ENCODE data around the gene DYRK4.
A peak's percentile ranks its signal among the peaks of the same experiment; 100 is the strongest.
"Not testable (repeated sequence)": the region's sequence is repeated elsewhere in the genome, so short reads cannot be mapped to it uniquely, and the experiment has no call there.

Gene DYRK4, protein sequence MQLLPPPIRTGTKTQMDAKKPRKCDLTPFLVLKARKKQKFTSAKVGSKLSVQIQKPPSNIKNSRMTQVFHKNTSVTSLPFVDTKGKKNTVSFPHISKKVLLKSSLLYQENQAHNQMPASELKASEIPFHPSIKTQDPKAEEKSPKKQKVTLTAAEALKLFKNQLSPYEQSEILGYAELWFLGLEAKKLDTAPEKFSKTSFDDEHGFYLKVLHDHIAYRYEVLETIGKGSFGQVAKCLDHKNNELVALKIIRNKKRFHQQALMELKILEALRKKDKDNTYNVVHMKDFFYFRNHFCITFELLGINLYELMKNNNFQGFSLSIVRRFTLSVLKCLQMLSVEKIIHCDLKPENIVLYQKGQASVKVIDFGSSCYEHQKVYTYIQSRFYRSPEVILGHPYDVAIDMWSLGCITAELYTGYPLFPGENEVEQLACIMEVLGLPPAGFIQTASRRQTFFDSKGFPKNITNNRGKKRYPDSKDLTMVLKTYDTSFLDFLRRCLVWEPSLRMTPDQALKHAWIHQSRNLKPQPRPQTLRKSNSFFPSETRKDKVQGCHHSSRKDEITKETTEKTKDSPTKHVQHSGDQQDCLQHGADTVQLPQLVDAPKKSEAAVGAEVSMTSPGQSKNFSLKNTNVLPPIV

DNA sequence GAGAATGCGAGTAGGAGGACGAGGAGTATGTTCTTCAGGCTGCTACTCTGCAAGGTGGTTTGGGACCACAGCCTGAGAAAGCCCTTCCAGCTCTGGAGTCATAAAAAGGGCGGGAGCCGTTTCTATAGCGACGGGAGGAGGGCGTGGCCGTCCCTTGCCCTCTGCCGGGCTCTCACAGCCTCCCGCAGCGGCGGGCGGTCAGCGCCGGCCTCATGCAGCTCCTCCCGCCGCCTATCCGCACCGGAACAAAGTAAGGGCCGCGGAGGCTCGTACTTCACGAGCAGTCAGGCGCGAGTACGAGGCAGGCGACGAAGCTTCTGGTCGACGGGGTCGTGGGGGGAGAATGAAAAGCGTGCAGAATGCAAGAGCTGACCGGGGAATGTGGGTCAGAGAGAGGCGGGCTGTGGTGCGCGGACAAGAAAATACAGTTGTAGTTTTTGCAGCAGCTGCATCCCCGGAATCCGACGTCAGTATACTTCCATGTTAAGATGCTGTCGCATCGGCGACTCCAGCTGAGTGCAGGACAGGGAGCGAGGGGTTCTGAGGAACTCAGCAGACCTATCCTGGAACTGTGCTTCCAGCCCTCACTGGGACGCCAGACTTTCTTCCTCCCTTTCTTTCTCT is at the start of gene DYRK4:
Gene DYRK4 (plus strand): TSS at position 175 of the 624 bp plus-strand sequence. CDS start 38 bp downstream, at position 213.
- peak; percentile 61 for DNase-seq (ENCODE audit: low read depth)

DNA sequence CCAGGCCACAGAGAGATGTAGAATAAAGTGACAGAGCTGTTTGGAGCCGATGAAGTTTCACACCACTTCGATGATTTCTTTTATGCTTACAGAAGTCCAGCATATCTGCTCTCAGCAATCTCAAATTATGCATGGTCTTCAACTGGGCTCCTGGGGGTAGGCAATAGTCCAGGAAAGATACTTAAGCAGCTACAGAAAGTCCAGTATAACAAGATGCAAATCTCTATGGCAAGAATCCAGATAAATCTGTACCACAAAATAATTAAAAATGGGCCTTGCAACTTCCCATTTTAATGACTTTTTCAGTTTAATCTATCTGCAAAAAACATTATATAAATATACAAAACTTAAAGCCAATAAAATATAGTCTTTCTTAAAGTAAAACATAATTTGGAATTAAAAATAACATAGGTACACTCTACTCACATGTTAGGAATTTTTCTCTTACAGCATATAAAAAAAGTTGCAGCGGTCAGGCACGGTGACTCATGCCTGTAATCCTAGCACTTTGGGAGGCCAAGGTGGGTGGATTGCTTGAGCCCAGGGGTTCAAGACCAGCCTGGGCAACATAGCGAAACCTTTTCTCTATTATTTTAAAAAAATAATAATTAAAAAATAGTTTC is 43.8 kb upstream of the DYRK4 start:
- DNase-seq (ENCODE audit: low read depth) = peak; percentile 43

DNA sequence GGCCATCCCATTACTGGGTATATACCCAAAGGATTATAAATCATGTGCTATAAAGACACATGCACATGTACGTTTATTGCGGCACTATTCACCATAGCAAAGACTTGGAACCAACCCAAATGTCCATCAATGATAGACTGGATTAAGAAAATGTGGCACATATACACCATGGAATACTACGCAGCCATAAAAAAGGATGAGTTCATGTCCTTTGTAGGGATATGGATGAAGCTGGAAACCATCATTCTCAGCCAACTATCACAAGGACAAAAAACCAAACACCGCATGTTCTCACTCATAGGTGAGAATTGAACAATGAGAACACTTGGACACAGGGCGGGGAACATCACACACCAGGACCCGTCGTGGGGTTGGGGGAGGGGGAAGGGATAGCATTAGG is 38.6 kb upstream of the DYRK4 start:
- DNase-seq (ENCODE audit: low read depth) = not testable (repeated sequence)

DNA sequence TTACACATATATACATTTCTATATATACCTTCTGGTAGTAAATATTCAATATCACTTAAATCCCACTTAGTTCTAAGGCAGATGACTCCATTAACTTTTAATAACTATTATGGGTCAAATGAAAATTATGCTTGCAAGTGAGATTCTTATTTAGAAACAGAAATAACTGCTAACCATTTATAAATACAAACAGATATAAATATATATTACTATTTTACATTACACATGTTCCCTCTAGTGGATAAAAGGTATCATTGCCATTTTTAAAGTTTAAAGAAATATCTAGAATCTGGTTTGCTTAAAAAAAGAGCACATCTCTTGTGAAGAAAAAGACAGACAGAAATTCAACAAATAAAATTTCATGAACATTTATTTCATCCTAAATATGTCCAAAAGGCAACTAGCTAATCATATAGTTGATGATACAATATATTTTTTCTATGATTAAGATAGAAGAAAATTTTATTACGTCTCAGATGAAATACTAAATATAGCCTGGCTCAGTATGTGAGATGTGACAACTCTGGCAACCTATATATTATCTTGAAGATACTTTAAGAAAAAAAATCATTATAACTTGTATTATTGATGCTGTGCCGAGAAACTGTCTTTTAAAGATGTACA is 35.0 kb upstream of the DYRK4 start:
- no peak for DNase-seq (ENCODE audit: low read depth)

DNA sequence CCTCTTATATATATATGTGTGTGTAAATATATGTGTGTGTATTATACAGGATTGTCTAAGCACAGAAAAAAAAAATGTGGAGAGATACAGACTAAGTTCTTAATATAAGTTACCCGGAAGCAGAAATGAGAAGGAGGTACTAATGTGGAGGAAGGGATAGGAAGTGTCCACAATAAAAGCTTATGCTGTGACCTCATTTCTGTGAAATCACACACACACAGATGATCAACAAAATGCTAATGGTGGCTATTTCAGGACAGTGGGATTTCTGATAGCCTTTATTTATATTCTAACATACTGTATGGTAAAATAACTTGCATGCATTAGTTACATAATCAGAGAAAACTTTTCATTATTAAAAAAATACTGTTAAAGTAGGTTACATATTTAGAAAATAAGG is 31.8 kb upstream of the DYRK4 start:
- no peak for DNase-seq (ENCODE audit: low read depth)

DNA sequence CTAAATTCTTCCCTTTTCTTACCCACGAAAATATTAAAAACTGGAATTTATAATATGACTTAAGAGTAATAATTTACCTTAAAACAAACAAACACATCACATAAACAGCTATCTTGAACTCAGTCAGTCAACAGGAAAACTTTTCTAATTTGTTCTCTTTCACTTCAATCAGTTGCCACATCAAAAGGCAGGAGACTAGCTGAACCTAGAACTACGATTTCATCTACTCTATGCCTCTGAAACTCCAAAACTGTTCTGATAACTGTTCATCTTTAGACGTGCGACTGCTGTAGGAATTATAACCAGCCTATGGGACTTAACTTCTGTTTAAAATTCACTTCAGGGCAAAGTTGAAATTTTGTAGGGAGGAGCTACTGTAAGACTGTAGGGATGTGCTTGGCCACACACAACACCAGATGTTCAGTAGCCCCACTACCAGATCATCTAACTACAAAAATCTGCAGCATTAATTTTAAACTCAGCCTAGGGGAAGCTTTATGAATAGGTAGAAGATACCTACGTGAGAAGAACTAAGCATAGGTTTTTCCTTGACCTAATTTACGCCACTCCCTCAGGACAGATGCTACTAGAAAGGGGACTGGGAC is 30.9 kb upstream of the DYRK4 start:
- DNase-seq (ENCODE audit: low read depth) = no peak

DNA sequence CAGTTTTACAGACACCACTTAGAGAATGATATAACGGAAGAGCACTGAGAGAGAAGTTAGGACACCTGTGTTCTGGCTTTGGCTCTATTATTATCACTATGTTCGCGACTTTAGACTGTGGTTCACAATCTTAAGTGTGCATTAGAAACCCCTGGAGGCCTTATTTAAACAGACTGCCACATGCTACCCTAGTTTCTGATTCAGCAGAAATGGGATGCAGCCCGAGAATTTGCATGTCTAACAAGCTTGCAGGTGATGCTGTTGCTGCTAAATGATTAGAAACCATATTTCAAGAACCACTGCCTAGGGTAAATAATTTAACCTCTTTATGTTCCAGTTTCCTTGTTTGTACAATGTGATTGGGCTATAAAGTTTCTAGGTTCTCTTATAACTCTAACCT is 26.9 kb upstream of the DYRK4 start:
- no peak for DNase-seq (ENCODE audit: low read depth)

DNA sequence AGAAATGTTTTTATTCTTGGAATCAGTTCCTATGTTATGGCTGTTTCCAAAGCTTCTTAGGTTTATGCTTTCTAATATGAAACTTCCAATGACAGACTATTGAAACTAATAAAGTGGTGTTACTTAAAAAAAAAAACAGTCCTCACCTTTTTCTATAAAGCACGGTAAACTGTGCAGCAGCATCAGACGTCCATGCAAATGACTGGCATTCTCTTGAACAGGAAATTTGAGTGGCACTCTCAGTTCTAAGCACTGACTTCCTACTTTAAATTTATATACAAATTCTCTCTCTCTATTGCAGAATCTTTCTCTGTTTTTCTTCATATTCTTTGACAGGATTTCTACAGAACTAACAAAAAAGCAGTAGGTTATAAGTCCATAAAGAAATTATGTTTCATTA is 26.1 kb upstream of the DYRK4 start:
- DNase-seq (ENCODE audit: low read depth) = no peak

DNA sequence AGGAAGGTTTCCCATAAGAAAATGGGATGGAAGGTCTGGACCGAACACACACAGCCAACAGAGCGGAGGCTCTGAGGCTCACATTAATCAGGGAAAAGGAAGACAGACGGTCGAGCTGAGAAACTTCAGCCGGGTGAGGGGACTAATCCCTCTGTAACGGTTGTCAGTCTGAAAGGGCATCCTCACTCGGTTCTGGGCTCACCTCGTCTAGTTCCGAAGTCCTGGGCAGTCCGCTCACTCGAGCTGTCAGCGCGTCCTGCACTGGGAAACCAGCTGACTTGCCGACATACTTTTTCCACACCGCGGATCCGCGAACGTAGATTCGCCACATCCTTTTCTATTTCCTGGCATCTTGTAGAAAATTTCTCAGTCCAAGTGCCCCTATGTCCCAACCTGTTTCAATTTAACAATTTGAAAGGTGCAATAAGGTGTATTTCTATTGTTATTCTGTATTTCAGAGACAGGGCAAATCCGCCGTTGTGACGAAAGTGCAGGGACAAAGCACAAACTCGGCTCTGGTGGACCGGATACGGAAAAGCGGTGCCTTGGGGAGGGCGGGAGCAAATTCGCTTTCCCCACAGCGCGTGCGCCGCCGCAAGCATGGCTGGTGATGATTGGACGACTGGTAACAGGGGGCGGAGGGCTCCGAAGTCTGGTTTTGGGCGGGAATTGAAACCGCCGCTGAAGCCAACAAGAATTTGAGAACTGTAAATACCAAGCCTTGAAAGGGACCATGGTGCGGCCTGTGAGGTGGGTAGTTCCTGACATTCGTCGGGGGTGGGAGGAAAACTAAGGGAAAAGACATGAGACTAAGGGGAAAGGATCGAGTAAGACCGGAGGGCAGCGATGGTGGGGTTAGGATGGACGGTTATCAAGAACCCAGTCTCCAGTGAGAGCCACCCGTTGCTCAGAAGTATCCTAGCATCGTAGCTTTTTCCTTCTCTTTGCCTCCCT is 23.5 kb upstream of the DYRK4 start, which contains the start of gene RAD51AP1:
Gene RAD51AP1 (plus strand): TSS at position 684 of the 954 bp plus-strand sequence. CDS start 50 bp downstream, at position 734.
- DNase-seq (ENCODE audit: low read depth) = peak; percentile 93

DNA sequence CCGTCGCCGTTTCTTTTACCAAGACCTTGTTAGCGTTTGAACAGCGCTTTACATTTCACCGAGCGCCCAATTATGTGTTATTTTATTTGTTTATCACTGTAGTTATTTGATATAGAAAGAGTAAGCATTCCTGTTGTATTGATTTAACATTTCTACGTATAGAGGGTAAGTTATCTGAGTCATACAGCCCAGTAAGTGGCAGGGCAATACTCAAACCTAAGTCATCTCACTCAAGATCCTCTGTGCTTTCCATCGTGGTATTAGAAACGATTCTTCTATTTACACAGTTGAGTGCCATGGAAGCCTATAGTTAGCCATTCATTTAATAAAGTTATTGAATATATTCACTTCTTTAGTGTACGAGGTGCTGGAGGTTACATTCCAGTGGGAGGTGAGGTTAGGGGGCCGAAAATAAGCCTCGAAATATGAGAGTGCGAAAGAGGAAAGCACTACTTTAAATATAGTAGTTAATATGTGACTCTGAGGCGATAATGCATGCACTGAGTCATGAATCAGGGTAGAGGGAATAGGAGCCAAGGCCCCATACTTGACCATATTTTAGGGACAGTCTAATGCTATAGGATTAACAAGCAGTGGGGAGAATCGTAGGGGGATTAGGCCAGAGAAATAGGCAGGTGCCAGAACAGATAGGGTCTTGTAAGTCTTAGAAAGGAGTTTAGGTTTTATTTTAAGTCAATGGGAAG is 22.7 kb upstream of the DYRK4 start:
- no peak for DNase-seq (ENCODE audit: low read depth)

DNA sequence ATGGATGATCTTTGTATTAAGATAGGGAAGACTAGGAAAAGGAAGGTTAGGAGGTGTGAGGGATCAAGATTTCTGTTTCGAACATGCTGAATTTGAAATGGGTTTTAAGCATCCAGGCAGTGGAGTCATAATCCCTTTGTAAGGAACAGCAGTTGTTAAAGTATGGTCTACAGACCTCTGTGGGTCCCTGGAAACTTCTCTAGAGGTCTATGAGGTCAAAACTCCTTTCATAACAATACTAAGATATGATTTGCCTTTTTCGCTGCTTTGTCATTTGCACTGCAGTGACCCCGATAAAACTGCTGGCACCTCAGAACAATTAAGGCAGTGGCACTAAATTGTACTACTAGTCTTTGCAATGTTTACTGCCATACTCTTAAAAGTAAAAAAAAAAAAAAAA is 21.8 kb upstream of the DYRK4 start:
- no peak for DNase-seq (ENCODE audit: low read depth)

DNA sequence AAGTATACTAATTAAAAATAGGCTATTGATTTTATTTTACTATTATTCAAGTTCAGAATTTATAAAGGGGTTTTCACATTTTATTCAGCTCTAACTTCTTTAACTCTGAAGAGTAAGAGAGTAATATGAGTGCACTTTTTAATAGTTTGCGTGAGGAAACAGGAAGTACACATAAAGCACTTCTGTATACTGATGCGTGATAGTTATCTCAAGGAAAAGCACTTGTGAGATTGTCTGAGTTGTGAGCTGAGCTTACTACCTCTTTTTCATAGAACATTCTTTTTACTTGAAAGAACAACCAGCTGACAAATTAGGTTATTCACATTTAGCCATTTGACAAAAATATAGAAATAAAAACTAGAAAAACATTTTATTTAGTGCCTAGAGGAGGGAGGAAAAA is 21.4 kb upstream of the DYRK4 start:
- DNase-seq (ENCODE audit: low read depth) = no peak

DNA sequence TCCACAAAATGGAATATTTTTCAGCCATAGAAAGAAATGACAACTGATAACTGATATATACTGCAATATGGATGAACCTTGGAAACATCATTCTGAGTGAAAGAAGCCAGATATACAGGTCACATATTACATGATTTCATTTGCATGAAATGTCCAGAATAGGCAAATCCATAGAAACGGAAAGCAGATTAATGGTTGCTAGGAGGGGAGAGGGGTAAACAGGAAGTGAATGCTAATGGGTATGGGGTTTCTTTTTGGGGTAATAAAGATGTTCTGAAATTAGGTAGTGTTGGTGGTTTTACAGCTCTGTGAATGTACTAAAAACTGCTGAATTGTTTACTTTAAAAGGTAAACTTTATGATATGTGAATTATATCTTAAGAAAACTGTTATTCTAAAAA is 16.8 kb upstream of the DYRK4 start:
- DNase-seq (ENCODE audit: low read depth) = no peak

DNA sequence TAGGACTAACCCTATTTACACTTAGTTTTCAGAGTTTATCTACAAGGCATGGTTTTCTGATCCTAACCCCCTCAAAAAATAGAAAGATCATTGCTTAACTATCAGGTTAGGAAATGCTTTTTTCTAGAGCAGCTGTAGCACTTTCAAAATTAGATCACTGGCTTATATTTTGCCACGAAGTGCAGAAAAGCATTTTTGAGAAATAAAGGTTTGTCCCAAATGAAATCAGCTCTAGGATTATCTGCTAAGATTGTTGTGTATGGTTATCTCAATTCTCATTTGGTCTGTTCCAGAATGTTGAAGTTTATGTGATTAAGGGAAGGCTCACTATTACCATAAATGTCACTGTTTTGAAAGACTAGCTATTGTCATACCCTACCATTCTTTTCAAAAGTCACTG is 9.8 kb upstream of the DYRK4 start:
- no peak for DNase-seq (ENCODE audit: low read depth)

DNA sequence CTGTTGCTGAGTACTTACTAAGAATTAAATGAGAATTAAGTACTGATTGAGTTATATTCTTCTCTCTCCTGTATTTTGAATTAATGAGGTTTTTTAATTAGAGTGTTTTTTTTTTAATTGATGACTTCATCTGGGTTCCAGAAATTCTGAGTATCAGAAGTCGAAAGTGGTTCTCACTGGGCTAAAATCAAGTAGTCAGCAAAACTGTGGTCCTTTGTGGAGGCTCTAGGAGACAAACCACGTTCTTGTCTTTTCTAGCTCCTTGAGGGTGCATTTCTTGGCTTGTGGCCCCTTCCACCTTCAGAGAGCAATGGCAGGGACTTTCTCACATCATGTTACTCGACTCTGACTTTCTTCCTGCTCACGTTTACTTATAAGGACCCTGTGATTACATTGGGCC is 8.1 kb upstream of the DYRK4 start:
- no peak for DNase-seq (ENCODE audit: low read depth)

DNA sequence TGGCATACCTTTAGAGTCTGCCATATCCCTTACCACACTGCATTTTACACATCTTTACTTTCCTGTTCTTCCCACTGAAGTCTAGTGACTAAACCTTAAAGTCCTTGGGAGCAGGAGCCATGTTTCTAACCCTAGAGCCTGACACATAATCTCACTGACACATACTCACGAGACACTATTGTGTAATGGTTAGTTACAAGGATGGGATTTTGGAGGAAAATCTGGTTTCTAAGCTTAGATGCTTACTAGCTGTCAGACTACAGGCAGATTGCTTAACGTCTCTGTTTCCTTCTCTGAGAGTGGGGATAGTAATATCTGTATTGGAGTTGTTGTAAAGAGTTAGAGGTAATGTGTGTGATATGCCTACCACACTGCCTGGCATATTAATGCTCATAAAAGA is 6.2 kb upstream of the DYRK4 start:
- no peak for DNase-seq (ENCODE audit: low read depth)

DNA sequence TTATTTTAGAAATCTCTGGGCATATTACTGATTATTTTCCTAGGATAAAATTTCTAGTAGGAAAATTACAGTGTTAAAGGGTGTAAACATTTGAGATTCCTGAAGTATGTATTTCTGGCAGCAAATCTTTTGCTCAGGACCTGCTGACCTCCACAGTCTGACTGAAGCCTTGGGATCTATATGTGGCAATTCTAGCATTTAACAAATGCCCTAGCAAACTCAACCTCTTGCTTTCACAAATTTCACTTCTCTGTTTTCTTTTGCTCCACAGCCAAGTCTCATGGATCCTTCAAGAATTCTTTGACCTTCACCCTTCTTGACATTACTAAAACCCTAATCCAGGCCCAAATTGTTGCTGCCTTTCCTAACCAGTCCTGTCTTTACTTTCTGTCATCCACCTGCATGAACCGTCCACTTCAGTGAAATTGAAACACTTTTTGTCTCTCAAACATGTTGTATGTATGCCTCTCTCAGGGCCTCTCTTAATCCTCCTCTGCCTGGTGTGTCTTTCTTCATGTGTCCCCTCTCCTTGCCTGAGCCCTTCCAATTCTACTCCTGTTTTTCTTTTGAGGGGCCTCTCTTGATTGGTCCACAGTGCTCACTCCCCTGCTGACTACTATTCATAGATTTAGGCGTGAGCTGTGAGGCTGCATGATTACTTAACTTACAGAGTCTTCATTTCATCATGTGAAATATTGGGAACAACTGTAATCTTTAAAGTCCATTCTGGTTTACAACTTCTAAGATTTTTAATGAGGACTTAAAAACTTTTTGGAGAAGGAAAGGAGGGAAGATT is 5.1 kb upstream of the DYRK4 start:
- DNase-seq (ENCODE audit: low read depth) = no peak

DNA sequence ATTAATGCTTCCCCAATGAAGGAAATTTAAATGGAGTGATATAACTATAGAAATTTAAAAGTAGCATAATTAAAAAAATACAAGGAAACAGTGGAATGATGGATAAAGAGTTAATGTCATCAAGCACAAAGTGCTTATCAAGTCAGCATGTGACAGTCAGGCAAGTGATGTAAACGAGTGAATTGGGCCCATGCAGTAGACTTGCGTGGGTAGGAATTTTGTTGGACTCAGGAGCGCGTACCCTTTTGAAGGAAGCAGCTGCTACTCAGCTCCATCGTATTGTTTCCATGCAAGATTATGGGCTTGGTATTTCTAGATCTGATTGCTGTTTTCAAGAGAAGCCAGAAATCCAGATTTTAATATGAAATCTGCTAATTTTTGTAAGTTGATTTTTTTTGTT is 4.4 kb upstream of the DYRK4 start:
- no peak for DNase-seq (ENCODE audit: low read depth)

DNA sequence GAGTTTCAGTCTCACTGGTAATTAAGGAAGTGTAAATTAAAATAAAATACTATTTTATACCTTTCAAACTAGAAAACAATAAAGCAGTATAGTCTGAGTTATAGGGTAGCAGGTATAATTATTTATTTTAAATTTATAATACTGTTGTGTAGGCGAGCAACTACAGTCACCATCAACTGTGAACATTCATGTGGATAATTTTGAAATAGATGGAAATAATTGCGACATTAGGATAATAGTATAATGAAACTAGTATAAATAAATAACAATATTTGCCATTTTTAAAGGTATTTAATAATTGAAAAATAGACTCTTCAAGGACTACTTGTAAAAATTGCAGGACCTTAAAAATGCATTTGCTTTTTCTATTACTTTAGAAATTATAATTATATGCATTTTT is 3.8 kb upstream of the DYRK4 start:
- no peak for DNase-seq (ENCODE audit: low read depth)
